HG02642 (cell line): ENCODE data around the gene WNK3.
"Not testable (repeated sequence)": the region's sequence is repeated elsewhere in the genome, so short reads cannot be mapped to it uniquely, and the experiment has no call there.

Experiments
- ATAC-seq: cut with Tn5 transposase; IDR thresholded peaks from one replicate; pipeline ENCODE4 v1.9.1; 2021; ENCODE audit warnings: mild to moderate bottlenecking; ENCODE audit not compliant: unreplicated experiment, poor library complexity

The WNK3 gene

GRCh38 chrX:54357414-54358377, at the start of gene WNK3:
WNK3 (minus strand) TSS chrX:54358046.
- no peak for ATAC-seq

DNA sequence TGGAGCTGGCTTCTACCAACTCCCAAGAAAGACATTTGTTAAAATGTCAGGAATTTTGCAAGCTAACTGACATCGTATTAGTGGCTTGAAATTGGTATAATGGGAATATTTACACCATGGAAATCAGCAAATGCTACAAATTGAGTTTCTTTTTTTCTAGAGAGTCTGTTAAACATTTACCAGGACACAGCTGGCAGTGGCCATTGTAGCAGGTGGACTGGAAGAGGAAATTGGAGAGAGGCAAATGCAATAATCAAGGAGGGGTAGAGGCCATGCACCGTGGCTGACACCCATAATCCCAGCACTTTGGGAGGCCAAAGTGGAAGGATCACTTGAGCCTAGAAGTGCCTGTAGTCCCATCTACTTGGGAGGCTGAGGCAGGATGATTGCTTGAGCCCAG, 49.4 kb upstream of the WNK3 start:
- ATAC-seq = no peak

DNA sequence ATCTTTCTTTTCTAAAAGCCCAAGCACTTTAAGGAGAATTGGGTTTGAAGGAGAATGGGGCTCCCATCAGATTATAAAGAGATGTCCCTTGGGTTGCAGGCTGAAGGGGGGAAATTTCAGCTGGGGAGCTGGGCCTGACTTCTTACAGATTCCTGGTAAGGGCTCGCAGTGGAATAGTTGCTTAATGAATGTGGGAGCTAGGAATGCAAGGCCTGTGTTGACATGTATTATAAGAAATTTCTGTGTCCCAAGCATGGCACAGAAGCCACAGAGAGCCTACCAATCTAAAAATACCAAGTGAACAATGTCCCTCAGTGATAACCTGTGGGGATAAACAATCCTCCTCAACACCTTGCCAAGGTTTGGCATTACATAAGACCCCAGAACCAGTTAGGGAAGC, 39.3 kb upstream of the WNK3 start:
- ATAC-seq = no peak

GRCh38 chrX:54386314-54386713, 28.5 kb upstream of the WNK3 start:
- ATAC-seq = no peak

DNA sequence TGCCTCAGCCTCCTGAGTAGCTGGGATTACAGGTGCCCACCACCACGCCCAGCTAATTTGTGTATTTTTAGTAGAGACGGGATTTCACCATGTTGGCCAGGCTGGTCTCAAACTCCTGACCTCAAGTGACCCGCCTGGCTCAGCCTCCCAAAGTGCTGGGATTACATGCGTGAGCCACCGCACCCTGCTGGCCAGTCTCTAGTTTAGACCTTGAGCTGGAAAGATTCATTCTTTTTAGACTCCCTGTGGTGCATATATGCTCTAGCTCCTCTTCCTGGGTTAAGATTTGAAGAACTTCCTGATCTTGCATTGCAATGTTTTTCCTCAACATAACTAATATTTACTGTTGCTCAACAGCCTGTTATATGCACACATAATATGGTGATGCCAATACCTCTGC, 26.8 kb upstream of the WNK3 start:
- not testable (repeated sequence) for ATAC-seq

- no peak for ATAC-seq
Observed at GRCh38 chrX:54359408-54359807, 1.6 kb upstream of the WNK3 start.

DNA sequence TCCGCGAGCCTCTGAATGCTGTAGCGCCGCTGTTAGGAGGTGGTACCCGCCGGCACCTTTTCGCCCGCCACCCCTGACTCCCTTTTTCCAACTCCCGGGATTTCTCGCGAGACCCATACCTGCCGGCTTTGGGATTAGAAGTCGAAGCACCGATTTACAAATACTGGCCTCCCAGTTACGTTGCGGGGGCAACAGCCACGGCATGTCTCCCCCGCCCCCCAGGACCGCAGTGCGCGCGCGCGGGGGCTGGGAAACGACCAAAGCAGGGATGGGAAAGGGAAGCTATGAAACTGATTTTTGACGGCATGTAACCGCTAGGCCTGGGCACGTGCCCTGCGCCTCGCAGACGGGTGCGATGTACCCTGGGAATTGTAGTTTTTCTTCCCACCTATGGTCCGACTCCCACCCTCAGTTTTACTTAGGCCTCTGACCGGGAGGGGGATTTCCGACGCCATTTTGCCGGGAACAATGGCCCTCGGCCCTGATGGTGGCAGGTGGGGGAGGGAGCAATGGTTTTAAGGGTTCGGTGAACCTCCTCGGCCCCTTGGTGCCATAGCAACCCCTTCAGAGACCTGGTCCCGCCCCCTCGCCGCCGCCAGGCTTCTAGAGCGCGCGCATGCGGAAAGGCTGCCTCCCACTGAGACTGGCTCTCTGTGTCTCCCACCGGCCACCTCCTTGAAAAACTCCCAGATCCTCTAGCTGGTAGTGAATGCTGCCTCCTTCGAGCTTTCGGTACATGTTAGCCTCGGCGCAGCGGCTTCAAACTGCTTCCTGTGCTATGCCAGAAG, 772 bp upstream of the WNK3 start:
- peak; percentile 71 for ATAC-seq

GRCh38 chrX:54352677-54353076, 5.2 kb downstream of the WNK3 start:
- ATAC-seq = no peak

GRCh38 chrX:54337383-54337782, 20.5 kb downstream of the WNK3 start:
- ATAC-seq = not testable (repeated sequence)

DNA sequence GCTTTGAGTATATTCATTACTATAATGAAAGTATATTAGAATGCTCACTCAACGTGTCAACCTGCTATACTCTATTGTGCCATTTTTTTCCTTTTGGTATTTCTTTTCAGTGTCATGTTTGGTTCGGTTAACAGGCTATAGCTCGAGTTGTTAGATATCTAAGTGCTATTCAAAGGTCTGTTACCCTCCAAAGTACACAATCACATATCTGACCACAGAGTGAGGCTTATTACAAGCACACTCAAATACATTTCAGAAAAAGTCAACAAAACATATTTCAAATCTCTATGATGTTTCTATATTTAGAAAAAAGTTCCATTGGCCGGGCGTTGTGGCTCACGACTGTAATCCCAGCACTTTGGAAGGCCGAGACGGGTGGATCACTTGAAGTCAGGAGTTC, 32.8 kb downstream of the WNK3 start:
- ATAC-seq = no peak

DNA sequence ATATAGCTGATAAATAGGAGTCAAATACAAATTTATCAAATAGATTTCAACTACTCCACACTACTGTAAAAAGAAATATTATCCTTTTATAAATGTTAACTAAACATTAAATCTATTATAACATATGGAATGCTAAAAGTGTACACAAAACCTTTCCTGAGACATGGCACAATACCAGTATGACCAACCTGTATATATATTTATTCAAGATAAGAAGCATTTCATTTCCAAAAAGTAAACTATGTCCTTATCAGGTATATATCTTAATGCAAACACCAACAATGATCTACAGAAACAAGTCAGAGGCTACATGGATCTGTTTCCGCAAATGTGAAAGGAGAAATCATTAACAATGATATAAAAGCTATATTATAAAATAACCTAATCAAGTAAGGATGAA, 37.8 kb downstream of the WNK3 start:
- ATAC-seq = no peak

GRCh38 chrX:54306379-54306778, 51.5 kb downstream of the WNK3 start:
- no peak for ATAC-seq

GRCh38 chrX:54301516-54301915, 56.3 kb downstream of the WNK3 start:
- ATAC-seq = no peak

GRCh38 chrX:54294306-54294705, 63.5 kb downstream of the WNK3 start:
- no peak for ATAC-seq

DNA sequence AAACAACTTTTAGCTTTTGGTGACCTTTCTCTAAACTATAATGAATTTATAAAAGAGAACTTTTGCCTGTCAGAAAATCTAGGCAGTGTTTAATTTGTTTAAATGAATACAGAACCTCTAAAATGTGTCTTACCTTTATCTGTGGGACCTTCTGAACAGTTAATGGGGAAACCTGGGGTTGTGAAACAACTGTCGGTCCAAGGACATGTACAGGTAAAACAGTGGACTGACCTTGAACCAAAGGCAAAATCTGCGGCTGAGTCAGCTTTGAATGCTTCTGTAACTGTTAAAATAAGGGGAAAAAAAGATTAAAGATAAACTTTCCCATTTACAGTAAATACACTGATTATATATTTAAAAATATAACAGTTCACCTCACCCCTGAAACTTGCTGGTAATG, 65.1 kb downstream of the WNK3 start:
- no peak for ATAC-seq

DNA sequence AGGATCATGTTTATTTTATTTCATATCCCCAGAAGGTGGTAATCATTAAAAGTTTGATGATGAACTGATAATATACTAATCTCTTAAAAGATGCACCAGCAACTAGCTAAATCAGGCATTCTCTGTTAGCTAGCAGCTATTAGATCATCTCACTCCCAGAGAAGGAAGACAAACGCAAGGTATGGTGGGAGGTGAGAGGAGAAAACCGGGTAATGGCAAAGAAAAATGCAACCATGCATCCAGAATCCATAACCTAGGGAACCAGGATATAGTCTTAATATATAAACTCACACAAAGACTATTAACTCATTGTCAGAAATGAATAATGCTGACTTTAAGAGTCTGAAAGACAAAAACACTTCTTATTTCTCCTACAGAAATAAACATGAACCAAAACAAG, 66.1 kb downstream of the WNK3 start:
- no peak for ATAC-seq

- no peak for ATAC-seq
Observed at GRCh38 chrX:54288968-54289367, 68.9 kb downstream of the WNK3 start.

- no peak for ATAC-seq
Observed at GRCh38 chrX:54288277-54288676, 69.6 kb downstream of the WNK3 start.

- ATAC-seq = no peak
Observed at GRCh38 chrX:54281676-54282075, 76.2 kb downstream of the WNK3 start.

DNA sequence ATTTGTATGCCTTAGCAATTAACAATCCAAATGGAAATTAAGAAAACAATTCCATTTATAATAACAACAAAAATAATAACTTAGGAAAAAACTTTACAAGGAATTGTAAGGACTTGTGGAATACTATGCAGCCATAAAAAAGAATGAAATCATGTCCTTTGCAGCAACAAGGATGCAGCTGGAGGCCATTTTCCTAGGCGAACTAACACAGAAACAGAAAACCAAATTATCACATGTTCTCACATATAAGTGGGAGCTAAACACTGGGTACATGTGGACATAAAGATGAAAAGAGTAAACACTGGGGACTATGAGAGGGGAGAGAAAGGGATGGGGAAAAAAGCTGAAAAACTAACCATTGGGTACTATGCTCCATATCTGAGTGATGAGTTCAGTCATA, 77.4 kb downstream of the WNK3 start:
- no peak for ATAC-seq

- ATAC-seq = no peak
Observed at GRCh38 chrX:54271664-54272063, 86.2 kb downstream of the WNK3 start.
